Hematopoietic multipotent progenitor cell treated with erythropoietin and hydrocortisone succinate and interleukin-3 and kit ligand, for 8 days (in vitro differentiated cells): Measurements from ENCODE around the gene CIDEB.
"Not testable (repeated sequence)": the region's sequence is repeated elsewhere in the genome, so short reads cannot be mapped to it uniquely, and the experiment has no call there.

Experiments
- DNase-seq: peaks from one replicate; pipeline ENCODE4 v3.0.0-alpha.2; 2015

The CIDEB gene

DNA sequence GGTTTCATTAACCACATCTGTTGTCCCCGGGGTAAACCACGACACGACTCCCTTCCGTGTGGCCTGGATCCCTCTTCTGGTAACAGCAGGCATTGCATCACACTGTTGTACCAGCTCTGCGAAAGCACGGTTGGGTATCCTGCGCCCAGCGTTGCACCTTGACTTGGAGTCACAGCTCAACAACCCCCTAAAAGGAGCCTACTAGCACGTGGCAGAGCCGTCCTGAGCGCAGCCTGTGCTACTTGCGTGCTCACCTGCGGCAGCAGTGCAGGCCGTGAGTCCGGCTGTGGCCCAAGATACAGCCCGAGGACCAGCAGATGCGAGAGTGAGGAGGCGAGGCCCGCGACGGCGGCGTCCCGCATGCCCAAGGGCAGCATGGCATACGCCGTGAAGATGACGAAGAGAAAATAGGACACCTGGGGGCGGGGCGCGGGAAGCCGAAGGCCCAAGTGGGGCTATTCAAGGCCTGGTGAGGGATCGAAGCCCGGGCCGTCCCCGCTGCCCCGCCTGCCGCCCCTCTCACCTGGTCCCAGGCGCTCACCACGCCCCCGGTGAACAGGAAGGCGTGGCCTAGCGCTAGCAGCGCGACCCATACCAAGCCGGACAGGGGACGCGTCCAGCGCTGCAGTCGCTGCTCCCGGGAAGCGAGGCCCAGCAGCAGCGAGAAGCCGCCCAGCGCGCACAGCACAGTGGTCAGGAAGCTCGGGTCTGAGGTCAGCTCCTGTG, 24.7 kb upstream of the CIDEB start:
- peak; percentile 81 for DNase-seq

GRCh38 chr14:24331731-24332267, 24.0 kb upstream of the CIDEB start:
- no peak for DNase-seq

DNA sequence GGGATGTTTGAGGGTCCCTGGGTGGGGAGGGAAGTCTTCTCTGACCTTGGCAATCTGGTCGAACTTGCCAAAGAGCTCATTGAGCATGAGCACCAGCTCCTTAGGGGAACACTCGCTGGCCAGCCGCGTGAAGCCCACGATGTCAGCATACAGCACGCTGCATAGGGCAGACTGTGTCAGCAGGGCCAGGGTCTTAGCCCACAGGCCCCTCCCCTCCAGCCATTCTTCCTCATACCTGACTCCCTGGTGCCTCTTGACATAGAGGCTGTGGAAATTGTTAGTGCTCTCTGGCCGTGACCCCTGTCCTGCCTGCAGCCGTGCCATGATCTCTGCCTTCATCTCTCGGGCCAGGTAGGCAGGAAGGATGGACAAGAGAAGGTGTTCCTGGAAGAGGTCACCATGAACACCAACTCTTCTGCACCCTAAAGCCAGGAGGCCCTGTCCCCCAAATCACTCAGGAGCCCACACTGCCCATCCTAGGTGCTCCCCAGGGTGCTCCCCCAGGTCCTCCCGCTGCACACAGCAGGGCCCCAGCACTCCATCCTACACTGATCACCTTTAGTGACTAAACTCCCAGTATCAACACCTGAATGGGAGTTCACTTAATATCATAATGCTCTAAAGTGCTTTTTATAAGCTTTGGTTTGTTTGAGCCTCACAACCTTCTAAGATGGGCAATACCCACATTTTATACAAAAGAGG, 23.3 kb upstream of the CIDEB start:
- DNase-seq = no peak

GRCh38 chr14:24329736-24330135, 22.0 kb upstream of the CIDEB start:
- DNase-seq = peak; percentile 69

GRCh38 chr14:24329073-24329663, 21.4 kb upstream of the CIDEB start:
- no peak for DNase-seq

GRCh38 chr14:24327914-24328313, 20.1 kb upstream of the CIDEB start:
- not testable (repeated sequence) for DNase-seq

- DNase-seq = no peak
These were observed 19.5 kb upstream of the CIDEB start for GRCh38 chr14:24327303-24327702.

DNA sequence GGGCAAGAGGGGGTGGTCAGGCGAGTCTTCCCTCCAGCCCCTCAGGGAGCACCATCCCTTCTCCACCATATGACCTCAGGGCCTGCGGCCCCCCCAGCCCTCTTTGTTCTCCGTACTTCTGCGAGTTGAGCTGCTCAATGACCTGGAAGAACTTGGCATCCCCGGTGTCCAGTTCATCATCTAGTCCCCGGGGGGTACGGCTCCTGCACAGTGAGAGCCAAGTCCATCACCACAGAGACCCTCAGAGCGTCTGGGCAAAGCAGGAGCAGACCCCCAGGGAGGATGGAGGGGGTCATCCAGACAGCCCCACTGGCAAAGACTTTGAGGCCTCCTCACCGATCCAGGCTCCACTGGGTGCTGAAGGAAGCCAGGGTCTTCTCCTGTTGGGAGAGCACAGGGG, 18.2 kb upstream of the CIDEB start:
- no peak for DNase-seq

DNA sequence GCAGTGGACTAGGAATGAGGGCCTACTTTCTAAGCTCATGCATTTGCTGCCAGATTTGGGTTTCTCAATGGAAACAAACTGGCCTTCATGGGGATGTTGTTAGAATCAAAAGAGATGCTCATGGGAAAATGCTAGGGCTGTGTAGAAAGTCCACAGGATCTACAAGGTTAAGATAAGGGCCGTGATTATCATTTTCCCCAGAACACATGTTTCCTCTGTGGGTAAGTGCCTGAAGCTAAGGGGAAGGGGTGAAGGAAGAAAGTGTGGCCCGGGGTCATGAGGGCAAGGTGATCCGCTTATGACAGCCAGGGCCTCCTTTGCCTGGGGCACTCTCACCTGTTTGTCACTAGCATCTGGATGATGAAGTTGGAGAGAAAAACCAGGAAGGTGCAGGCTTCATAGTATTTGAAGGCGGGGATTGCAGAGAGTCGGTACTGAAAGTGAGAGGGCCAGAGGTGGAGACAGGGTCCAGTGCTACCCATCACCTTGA, 17.3 kb upstream of the CIDEB start:
- no peak for DNase-seq

GRCh38 chr14:24324024-24324423, 16.2 kb upstream of the CIDEB start:
- DNase-seq = no peak

DNA sequence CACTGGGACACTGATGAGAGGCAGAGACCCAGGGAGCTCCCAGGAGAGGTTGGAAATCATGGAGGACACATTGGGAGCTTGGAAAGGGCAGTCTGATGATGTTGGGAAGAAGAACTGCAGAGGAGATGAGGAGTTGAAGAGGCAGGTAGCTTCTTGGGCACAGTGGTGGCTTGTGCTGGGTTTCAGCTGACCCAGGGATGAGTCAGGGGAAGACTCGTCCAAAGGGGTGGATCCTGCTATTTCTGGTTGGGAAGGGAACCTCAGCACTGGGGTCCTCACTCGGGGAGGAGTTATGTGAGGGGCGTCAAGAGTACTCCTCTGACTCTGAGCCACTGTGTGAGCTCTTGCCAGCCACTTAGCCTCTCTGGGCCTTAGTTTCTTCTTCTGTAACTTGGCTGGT, 15.6 kb upstream of the CIDEB start:
- DNase-seq = no peak

- DNase-seq = no peak
These were observed 14.9 kb upstream of the CIDEB start for GRCh38 chr14:24322672-24323071.

- DNase-seq = no peak
These were observed 13.6 kb upstream of the CIDEB start for GRCh38 chr14:24321212-24321975.

GRCh38 chr14:24317141-24317928, 9.6 kb upstream of the CIDEB start:
- DNase-seq = peak; percentile 16

GRCh38 chr14:24316597-24316950, 8.8 kb upstream of the CIDEB start:
- DNase-seq = no peak

DNA sequence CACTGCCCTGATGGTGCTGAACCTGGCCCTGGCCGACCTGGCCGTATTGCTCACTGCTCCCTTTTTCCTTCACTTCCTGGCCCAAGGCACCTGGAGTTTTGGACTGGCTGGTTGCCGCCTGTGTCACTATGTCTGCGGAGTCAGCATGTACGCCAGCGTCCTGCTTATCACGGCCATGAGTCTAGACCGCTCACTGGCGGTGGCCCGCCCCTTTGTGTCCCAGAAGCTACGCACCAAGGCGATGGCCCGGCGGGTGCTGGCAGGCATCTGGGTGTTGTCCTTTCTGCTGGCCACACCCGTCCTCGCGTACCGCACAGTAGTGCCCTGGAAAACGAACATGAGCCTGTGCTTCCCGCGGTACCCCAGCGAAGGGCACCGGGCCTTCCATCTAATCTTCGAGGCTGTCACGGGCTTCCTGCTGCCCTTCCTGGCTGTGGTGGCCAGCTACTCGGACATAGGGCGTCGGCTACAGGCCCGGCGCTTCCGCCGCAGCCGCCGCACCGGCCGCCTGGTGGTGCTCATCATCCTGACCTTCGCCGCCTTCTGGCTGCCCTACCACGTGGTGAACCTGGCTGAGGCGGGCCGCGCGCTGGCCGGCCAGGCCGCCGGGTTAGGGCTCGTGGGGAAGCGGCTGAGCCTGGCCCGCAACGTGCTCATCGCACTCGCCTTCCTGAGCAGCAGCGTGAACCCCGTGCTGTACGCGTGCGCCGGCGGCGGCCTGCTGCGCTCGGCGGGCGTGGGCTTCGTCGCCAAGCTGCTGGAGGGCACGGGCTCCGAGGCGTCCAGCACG, 8.2 kb upstream of the CIDEB start:
- DNase-seq = peak; percentile 64

GRCh38 chr14:24315243-24315806, 7.5 kb upstream of the CIDEB start:
- DNase-seq = no peak

DNA sequence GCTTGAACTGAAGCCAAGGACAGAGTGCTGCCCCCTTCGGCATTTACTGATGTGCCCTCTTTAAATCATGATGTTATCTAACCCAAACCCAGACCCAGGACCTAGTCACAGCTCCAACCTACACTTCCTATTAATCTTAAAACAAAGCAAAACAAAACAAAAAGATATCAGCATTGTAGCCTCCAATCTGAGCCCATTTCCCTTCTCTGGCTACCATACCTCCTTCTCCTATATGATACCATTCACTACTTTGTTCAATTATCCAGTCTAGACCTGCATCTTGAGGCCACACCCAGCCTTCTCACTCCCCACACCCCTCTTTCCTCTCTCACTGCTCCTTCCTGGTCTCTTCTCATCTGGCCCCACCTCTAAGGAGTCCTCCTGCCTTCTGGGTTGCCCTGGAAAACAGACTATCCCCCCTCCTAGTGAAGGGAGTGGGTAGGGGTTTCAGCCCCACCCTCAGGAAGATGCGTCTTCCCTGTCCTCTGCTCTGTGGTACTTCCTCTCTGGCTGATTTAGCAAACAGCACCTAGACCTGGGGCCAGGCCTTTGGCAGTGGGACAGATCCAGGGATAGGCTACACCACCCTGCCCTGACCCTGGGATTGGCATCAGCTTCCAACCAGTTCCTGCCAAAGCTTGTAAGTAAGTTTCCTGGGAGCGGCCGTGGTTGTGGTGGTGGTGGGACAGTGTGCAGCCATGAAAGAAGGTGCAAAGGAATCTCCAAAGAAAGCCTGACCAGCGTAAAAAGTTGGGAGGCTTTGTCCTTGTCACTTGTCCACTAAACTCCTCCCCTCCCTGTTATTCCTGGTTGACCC, 6.8 kb upstream of the CIDEB start:
- no peak for DNase-seq

- peak; percentile 30 for DNase-seq
These were observed 6.1 kb upstream of the CIDEB start for GRCh38 chr14:24313913-24314312.
